Measurements from ENCODE around the gene SMIM8. TPM values are rescaled to one million over a fixed set of nuclear protein-coding genes. Genes with fewer than 3 reads are reported as not detected.

SMIM8 gene
- total and polyA plus RNA-seq, 2 experiments from 2014 or later: 11.4 to 23.5 TPM

DNA sequence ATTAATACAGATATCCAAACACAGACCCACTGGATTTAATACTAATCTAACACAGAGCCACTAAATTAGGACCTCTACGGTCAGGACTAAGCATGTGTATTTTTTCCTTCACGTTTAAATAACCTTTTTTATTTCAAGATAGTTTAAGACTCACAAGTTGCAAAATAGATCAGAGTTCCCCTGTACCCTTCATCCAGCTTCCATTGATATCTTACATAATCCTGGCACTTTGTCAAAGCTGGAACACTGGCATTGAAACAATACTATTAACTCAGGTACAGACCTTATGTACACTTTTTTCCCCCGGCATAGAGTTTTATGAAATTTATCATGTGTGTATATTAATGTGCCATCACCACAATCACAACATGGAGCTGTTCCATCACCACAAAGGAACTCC, 24.3 kb downstream of the SMIM8 start:
- H3K9me2 ChIP-seq (ENCODE audit: insufficient read depth): no peaks in the 10 kb centered on the region; the same call in 1 of the 2 replicates
- TF ChIP-seq STAT1 (IDR thresholded peaks at IDR 0.05; ENCODE audit: unreplicated experiment) (no peak), JUNB (IDR thresholded peaks at IDR 0.05; ENCODE audit: unreplicated experiment) (no peak), ZNF331 (CRISPR knock-in tag; IDR thresholded peaks at IDR 0.05; ENCODE audit: low read depth) (no peak), POLR2AphosphoS5 (IDR thresholded peaks at IDR 0.05; ENCODE audit: low read depth) (no peak), ZNF114 (CRISPR knock-in tag; IDR thresholded peaks at IDR 0.05) (no peak), EZH2phosphoT487 (IDR thresholded peaks at IDR 0.05; ENCODE audit: unreplicated experiment) (no peak), EZH2 (IDR thresholded peaks at IDR 0.05; ENCODE audit: low read depth, unreplicated experiment) (no peak), NANOG (IDR thresholded peaks at IDR 0.05; ENCODE audit: borderline replicate concordance) (no peak), CREB1 (CRISPR knock-in tag; IDR thresholded peaks at IDR 0.05; ENCODE audit: low read depth) (no peak)
- TF ChIP-seq, protein P1, sequence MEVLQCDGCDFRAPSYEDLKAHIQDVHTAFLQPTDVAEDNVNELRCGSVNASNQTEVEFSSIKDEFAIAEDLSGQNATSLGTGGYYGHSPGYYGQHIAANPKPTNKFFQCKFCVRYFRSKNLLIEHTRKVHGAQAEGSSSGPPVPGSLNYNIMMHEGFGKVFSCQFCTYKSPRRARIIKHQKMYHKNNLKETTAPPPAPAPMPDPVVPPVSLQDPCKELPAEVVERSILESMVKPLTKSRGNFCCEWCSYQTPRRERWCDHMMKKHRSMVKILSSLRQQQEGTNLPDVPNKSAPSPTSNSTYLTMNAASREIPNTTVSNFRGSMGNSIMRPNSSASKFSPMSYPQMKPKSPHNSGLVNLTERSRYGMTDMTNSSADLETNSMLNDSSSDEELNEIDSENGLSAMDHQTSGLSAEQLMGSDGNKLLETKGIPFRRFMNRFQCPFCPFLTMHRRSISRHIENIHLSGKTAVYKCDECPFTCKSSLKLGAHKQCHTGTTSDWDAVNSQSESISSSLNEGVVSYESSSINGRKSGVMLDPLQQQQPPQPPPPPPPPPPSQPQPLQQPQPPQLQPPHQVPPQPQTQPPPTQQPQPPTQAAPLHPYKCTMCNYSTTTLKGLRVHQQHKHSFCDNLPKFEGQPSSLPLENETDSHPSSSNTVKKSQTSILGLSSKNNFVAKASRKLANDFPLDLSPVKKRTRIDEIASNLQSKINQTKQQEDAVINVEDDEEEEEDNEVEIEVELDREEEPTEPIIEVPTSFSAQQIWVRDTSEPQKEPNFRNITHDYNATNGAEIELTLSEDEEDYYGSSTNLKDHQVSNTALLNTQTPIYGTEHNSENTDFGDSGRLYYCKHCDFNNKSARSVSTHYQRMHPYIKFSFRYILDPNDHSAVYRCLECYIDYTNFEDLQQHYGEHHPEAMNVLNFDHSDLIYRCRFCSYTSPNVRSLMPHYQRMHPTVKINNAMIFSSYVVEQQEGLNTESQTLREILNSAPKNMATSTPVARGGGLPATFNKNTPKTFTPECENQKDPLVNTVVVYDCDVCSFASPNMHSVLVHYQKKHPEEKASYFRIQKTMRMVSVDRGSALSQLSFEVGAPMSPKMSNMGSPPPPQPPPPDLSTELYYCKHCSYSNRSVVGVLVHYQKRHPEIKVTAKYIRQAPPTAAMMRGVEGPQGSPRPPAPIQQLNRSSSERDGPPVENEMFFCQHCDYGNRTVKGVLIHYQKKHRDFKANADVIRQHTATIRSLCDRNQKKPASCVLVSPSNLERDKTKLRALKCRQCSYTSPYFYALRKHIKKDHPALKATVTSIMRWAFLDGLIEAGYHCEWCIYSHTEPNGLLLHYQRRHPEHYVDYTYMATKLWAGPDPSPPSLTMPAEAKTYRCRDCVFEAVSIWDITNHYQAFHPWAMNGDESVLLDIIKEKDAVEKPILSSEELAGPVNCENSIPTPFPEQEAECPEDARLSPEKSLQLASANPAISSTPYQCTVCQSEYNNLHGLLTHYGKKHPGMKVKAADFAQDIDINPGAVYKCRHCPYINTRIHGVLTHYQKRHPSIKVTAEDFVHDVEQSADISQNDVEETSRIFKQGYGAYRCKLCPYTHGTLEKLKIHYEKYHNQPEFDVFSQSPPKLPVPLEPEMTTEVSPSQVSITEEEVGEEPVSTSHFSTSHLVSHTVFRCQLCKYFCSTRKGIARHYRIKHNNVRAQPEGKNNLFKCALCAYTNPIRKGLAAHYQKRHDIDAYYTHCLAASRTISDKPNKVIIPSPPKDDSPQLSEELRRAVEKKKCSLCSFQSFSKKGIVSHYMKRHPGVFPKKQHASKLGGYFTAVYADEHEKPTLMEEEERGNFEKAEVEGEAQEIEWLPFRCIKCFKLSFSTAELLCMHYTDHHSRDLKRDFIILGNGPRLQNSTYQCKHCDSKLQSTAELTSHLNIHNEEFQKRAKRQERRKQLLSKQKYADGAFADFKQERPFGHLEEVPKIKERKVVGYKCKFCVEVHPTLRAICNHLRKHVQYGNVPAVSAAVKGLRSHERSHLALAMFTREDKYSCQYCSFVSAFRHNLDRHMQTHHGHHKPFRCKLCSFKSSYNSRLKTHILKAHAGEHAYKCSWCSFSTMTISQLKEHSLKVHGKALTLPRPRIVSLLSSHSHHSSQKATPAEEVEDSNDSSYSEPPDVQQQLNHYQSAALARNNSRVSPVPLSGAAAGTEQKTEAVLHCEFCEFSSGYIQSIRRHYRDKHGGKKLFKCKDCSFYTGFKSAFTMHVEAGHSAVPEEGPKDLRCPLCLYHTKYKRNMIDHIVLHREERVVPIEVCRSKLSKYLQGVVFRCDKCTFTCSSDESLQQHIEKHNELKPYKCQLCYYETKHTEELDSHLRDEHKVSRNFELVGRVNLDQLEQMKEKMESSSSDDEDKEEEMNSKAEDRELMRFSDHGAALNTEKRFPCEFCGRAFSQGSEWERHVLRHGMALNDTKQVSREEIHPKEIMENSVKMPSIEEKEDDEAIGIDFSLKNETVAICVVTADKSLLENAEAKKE (CRISPR knock-in tag; IDR thresholded peaks at IDR 0.05): no peak
- TF ChIP-seq, protein P2, sequence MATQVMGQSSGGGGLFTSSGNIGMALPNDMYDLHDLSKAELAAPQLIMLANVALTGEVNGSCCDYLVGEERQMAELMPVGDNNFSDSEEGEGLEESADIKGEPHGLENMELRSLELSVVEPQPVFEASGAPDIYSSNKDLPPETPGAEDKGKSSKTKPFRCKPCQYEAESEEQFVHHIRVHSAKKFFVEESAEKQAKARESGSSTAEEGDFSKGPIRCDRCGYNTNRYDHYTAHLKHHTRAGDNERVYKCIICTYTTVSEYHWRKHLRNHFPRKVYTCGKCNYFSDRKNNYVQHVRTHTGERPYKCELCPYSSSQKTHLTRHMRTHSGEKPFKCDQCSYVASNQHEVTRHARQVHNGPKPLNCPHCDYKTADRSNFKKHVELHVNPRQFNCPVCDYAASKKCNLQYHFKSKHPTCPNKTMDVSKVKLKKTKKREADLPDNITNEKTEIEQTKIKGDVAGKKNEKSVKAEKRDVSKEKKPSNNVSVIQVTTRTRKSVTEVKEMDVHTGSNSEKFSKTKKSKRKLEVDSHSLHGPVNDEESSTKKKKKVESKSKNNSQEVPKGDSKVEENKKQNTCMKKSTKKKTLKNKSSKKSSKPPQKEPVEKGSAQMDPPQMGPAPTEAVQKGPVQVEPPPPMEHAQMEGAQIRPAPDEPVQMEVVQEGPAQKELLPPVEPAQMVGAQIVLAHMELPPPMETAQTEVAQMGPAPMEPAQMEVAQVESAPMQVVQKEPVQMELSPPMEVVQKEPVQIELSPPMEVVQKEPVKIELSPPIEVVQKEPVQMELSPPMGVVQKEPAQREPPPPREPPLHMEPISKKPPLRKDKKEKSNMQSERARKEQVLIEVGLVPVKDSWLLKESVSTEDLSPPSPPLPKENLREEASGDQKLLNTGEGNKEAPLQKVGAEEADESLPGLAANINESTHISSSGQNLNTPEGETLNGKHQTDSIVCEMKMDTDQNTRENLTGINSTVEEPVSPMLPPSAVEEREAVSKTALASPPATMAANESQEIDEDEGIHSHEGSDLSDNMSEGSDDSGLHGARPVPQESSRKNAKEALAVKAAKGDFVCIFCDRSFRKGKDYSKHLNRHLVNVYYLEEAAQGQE (IDR thresholded peaks at IDR 0.05; ENCODE audit: unreplicated experiment): no peak
- TF ChIP-seq, protein P3, sequence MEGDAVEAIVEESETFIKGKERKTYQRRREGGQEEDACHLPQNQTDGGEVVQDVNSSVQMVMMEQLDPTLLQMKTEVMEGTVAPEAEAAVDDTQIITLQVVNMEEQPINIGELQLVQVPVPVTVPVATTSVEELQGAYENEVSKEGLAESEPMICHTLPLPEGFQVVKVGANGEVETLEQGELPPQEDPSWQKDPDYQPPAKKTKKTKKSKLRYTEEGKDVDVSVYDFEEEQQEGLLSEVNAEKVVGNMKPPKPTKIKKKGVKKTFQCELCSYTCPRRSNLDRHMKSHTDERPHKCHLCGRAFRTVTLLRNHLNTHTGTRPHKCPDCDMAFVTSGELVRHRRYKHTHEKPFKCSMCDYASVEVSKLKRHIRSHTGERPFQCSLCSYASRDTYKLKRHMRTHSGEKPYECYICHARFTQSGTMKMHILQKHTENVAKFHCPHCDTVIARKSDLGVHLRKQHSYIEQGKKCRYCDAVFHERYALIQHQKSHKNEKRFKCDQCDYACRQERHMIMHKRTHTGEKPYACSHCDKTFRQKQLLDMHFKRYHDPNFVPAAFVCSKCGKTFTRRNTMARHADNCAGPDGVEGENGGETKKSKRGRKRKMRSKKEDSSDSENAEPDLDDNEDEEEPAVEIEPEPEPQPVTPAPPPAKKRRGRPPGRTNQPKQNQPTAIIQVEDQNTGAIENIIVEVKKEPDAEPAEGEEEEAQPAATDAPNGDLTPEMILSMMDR (conservative IDR thresholded peaks at IDR 0.05; ENCODE audit: low read depth in 2 of 2): no peak
- TF ChIP-seq, protein P4, sequence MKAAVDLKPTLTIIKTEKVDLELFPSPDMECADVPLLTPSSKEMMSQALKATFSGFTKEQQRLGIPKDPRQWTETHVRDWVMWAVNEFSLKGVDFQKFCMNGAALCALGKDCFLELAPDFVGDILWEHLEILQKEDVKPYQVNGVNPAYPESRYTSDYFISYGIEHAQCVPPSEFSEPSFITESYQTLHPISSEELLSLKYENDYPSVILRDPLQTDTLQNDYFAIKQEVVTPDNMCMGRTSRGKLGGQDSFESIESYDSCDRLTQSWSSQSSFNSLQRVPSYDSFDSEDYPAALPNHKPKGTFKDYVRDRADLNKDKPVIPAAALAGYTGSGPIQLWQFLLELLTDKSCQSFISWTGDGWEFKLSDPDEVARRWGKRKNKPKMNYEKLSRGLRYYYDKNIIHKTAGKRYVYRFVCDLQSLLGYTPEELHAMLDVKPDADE (IDR thresholded peaks at IDR 0.05): no peak

More for the DNA sequence above, 24.3 kb downstream of the SMIM8 start:
- no peak for ATAC-seq
- Histone ChIP-seq H3F3A (replicated peaks; ENCODE audit: low read depth) (no peaks in the 10 kb centered on the region), H3K27me3 (ENCODE audit: insufficient read depth) (no peaks in the 10 kb centered on the region), H3K4me2 (no peak overlapping the region), H3K4me3 (no peak overlapping the region), H3K27ac (ENCODE audit: low read depth) (no peak overlapping the region), H4K20me1 (replicated peaks; ENCODE audit: insufficient read depth) (no peaks in the 10 kb centered on the region), H2AFZ (no peak overlapping the region), H3K4me1 (ENCODE audit: insufficient read depth) (no peaks in the 10 kb centered on the region), H3K79me2 (replicated peaks; ENCODE audit: insufficient read depth) (no peaks in the 10 kb centered on the region), H3K36me3 (ENCODE audit: insufficient read depth) (no peaks in the 10 kb centered on the region)
- no peaks in the 10 kb centered on the region for H3K4me1 Mint-ChIP-seq
- H3K27me3 Mint-ChIP-seq (ENCODE audit: insufficient read depth, low read depth, poor library complexity): peaks cover 2% of the 10 kb centered on the region
- H3K9me3 Mint-ChIP-seq: no peaks in the 10 kb centered on the region
- no peaks in the 10 kb centered on the region for H3K36me3 Mint-ChIP-seq (ENCODE audit: low read depth)
- H3K27ac Mint-ChIP-seq: no peak overlapping the region
- DNase-seq (ENCODE audit: low spot score): no peak
- H3K4me3 Mint-ChIP-seq: no peak overlapping the region

Data from GM23338 (cell line).